SH-SY5Y (cell line): ENCODE data around the gene GALNT11.

Source experiments
- GATA2 ChIP-seq: IDR thresholded peaks from 2 replicates; pipeline ENCODE4 v1.6.1; 2011; ENCODE audit warnings: mild to moderate bottlenecking, low read depth, low read length
- GATA3 ChIP-seq: IDR thresholded peaks from 2 replicates; pipeline ENCODE4 v1.6.1; 2011; ENCODE audit warnings: low read depth, mild to moderate bottlenecking, low read length, moderate library complexity

DNA sequence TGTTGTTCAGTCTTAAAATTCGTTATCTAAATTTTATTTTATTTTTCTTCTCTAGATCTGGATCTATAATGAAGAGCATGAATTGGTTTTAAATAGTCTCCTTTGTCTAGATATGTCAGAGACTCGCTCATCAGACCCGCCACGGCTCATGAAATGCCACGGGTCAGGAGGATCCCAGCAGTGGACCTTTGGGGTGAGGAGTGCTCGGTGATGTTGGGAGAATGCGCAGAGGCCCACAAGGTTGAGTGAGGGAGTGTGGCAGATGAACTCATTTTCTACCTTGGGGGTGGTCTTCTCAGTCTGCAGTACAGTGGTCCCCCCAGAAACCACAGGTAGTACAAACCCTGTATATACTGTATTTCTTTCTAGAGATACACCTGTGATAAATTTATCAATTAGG lies 95.3 kb downstream of the GALNT11 start:
- TF ChIP-seq GATA2 (no peak), GATA3 (no peak)
